HEK293T (cell line): ENCODE measurements around the gene ATP6V1G1.

ENCODE experiments used
- ARNT ChIP-seq: fragments of 450-650 bp; IDR thresholded peaks from 2 replicates; pipeline ENCODE4 v1.6.1; 2017; ENCODE audit warnings: mild to moderate bottlenecking
- ELF4 ChIP-seq: fragments of 450-650 bp; IDR thresholded peaks from 2 replicates; pipeline ENCODE4 v1.6.1; 2017; ENCODE audit warnings: antibody characterized with exemption
- FOXA1 ChIP-seq: fragments of 450-650 bp; IDR thresholded peaks from 2 replicates; pipeline ENCODE4 v1.6.1; 2016; ENCODE audit warnings: mild to moderate bottlenecking
- L3MBTL2 ChIP-seq: fragments of 450-650 bp; conservative IDR thresholded peaks from 2 replicates; pipeline ENCODE4 v1.6.1; 2016; ENCODE audit warnings: mild to moderate bottlenecking
- SP1 ChIP-seq: fragments of 450-650 bp; IDR thresholded peaks from 2 replicates; pipeline ENCODE4 v1.6.1; 2017
- SUZ12 ChIP-seq: fragments of 450-650 bp; IDR thresholded peaks from 2 replicates; pipeline ENCODE4 v1.6.1; 2016; ENCODE audit warnings: mild to moderate bottlenecking

DNA sequence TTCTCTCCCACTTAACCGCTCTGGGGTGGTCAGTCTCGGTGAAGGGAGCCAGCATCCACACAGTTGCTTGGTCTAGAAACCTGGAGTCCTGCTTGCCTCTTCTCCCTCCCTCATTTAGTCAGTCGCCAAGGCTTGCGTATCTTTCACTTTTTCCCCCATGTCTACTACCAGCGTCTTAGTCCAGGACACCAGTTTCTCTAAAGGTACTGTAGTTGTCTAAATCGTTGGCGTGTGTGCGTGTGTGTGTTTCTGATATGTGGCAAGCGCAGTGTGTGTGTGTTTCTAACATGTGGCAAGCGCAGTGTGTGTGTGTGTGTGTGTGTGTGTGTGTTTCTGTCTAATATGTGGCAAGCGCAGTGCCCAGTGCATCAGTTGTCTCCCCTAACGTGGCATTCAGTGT is 641 bp downstream of the ATP6V1G1 start:
- TF ChIP-seq SUZ12 (no peak), SP1 (no peak), FOXA1 (no peak), L3MBTL2 (no peak), ELF4 (no peak), ARNT (no peak)
